Measurements from ENCODE around the gene EHBP1L1.

EHBP1L1 gene

GRCh38 chr11:65599955-65600246, 24.0 kb downstream of the EHBP1L1 start:
- in situ Hi-C loops (cut with MboI; ENCODE audit: low pct_unique_long_range_greater_than_20kb, low sequenced_read_pairs, unreplicated experiment), result no loop called here
- no peak for TF ChIP-seq CTCF (IDR thresholded peaks at IDR 0.05; ENCODE audit: extremely low read depth, insufficient read depth, missing control alignments)
- DNase-seq (ENCODE audit: low spot score), result no peak

- in situ Hi-C loops (cut with MboI; ENCODE audit: low pct_unique_long_range_greater_than_20kb, low sequenced_read_pairs, unreplicated experiment), result no loop called here
- TF ChIP-seq CTCF (IDR thresholded peaks at IDR 0.05; ENCODE audit: extremely low read depth, insufficient read depth, missing control alignments), result no peak
- no peak for DNase-seq (ENCODE audit: low spot score)
Measured at GRCh38 chr11:65604258-65604657, 28.4 kb downstream of the EHBP1L1 start.

GRCh38 chr11:65606876-65607613, 31.2 kb downstream of the EHBP1L1 start:
- in situ Hi-C loops (cut with MboI; ENCODE audit: low pct_unique_long_range_greater_than_20kb, low sequenced_read_pairs, unreplicated experiment), result no loop called here
- DNase-seq (ENCODE audit: low spot score), result no peak
- no peak for TF ChIP-seq CTCF (IDR thresholded peaks at IDR 0.05; ENCODE audit: extremely low read depth, insufficient read depth, missing control alignments)

GRCh38 chr11:65607614-65608426, 32.0 kb downstream of the EHBP1L1 start:
- in situ Hi-C loops (cut with MboI; ENCODE audit: low pct_unique_long_range_greater_than_20kb, low sequenced_read_pairs, unreplicated experiment), result no loop called here
- DNase-seq (ENCODE audit: low spot score), result no peak
- TF ChIP-seq CTCF (IDR thresholded peaks at IDR 0.05; ENCODE audit: extremely low read depth, insufficient read depth, missing control alignments), result no peak

- in situ Hi-C loops (cut with MboI; ENCODE audit: low pct_unique_long_range_greater_than_20kb, low sequenced_read_pairs, unreplicated experiment), result no loop called here
- no peak for TF ChIP-seq CTCF (IDR thresholded peaks at IDR 0.05; ENCODE audit: extremely low read depth, insufficient read depth, missing control alignments)
- no peak for DNase-seq (ENCODE audit: low spot score)
Measured at GRCh38 chr11:65609229-65609628, 33.4 kb downstream of the EHBP1L1 start.

- DNase-seq (ENCODE audit: low spot score), result no peak
- TF ChIP-seq CTCF (IDR thresholded peaks at IDR 0.05; ENCODE audit: extremely low read depth, insufficient read depth, missing control alignments), result no peak
- in situ Hi-C loops (cut with MboI; ENCODE audit: low pct_unique_long_range_greater_than_20kb, low sequenced_read_pairs, unreplicated experiment), result no loop called here
Measured at GRCh38 chr11:65609665-65610064, 33.8 kb downstream of the EHBP1L1 start.

All from GM13977 (cell line).